Smooth muscle cell of the brain vasculature (primary cell): ENCODE results near the gene ACSF3.

ENCODE experiments used
- DNase-seq: peaks from one replicate; pipeline ENCODE4 v3.0.0-alpha.2; 2012; ENCODE audit warnings: low read depth, low spot score

ACSF3 gene

DNA sequence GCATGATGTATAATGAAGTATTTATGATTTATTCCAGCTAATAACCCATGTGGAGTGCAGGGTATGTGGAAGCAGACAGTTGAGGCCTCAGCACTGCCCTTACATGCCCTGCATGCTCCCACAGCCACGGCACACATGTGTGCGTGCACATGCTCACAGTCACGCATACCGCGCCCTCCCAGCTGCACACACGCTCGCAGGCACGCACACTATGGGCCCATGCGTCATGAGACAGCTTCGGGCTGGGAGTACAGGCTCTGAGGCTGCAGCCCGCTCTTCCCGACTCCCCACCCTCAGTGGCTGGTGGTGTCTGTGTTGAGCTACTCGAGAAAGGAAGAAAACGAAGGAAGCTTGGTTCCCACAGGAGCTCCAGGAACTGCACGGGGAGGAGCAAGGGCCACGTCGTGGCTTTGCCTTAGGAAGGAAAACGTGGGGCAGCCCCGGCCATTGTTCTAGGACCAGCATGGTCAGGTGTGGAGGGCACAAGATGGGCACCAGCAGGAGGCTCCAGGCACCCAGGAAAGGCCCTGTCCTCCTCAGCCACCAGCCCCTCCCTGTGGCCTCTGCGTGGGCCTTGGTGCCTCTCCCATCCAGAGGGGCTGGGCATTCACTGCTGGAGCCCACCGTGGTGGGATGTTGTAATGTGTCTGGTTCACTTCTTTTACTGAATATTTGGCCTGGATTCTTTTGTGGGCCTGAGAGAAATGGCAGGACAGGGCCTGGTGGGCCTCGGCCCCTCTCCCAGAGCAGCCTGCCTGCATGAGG is 50.4 kb downstream of the ACSF3 start:
- DNase-seq = no peak

DNA sequence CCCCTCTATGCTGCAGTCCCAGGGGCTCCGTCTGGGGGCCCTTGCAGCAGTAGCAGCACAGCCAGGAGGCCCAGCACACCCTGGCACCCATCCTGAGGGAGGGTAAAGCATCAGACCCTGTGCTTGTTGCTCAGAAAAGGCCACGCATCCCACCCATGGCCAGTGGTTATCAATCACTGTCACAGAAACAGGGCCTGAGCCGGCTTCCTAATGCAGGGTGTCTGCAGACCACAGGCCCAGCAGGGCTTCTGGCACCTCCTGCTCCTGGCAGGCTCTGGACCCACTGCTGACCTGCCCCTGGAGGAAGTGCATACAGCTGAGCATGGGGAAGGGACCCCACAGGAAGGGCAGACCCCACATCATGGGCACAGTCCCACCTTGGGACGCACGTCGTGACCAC is 51.0 kb downstream of the ACSF3 start:
- DNase-seq = no peak

DNA sequence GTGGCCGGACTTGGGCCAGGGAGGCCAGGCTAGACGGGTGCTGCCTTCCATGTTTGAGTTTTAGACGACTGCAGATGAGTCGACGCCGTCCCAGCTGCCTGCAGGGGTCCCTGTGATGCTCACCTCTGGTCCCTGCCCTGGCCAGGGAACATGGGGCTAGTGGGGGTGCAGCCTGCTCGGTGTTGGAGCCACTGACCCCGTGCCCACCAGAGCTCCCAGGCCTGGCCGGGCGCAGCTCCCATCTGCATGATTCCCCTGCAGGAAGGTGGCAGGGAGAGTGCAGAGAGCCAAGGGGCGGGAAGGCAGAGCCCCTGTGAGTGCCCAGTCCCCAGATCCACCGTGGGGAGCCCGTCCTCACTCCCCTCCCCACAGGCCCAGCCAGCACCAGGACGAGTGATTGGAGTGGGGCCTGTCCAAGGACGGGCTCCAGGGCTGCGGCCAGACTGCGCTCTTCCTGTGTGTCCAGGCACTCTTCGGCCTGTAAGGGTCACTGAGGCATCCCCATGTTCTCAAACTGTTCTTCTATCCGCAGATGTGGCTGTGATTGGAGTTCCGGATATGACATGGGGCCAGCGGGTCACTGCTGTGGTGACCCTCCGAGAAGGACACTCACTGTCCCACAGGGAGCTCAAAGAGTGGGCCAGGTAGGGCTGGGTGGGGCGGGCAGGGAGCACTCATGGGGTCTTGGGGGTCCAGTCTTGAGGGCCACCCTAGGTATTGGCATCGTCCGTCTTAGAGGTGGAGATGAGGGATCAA is 51.9 kb downstream of the ACSF3 start:
- DNase-seq = no peak

DNA sequence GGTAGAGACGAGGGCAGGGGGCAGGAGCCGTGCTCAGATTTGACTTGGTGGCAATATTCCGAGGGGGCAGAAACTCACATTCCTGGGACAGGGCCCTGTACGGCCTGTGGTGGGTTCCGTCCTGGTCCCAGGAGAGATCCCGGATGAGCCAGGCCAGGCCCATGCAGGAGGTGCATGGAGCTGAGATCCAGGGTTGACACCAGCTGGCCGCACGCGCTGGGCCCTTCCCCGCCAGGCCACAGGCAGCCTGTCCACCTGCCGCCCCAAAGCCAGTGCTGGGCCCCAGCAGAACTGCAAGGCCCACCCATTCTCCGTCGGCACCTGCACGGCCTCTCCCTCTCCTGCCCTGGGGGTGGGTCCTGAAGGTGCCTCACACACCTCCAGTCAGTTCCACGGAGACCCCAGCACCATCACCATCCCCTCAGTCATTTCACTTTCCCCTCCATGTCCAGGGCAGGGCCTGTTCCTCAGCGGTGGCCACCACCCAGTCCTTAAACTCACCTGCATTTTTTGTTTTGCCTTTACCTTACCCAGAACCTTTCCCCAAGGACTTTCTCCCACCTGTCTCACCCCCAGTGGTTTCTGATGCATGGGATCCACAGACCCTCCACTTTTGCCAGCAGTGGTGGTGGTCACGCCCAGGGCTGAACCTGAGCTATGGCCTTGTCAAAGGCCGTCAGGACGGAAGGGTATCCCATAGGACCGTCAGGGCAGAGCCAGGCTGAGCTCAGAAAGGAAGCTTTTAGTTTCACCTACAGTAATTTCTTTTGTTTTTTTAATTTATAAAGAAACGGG is 52.8 kb downstream of the ACSF3 start:
- DNase-seq = no peak

DNA sequence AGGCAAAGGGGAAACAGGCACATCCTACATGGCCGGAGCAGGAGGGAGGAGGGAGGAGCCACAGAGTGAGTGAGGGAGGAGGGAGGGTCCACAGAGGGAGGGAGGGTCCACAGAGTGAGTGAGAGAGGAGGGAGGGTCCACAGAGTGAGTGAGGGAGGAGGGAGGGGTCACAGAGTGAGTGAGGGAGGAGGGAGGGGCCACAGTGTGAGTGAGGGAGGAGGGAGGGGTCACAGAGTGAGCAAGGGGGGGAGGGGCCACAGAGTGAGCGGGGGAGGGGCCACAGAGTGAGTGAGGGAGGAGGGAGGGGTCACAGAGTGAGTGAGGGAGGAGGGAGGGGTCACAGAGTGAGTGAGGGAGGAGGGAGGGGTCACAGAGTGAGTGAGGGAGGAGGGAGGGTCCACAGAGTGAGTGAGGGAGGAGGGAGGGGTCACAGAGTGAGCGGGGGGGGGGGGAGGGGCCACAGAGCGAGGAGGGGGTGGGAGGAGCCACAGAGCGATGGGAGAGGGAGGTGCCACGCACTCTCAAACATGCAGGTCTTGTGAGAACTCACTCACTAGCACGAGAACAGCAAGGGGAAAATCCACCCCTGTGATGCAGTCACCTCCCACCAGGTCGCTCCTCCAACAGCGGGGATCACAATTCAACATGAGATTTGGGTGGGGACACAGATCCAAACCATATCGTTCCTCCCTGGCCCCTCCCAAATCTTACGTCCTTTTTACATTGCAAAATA is 53.6 kb downstream of the ACSF3 start:
- DNase-seq = no peak

DNA sequence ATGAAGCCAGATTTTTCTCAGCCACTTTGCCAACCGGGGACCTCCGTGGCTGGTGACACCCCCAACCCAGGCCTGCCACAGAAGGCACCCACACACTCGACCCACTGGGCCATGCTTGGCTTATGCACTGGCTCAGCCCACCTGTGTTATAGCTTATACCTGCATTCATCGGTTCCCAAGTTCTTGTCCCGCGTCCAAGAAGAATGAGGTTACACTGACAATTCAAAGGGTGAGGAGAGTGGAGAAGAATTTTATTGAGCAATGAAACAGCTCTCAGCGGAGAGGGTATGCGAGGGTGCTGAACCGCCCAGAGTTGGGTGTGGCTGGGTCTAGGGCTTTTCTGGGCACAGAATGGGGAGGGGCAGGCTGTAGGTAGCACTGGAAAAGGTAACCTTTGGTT is 55.7 kb downstream of the ACSF3 start:
- DNase-seq = no peak

DNA sequence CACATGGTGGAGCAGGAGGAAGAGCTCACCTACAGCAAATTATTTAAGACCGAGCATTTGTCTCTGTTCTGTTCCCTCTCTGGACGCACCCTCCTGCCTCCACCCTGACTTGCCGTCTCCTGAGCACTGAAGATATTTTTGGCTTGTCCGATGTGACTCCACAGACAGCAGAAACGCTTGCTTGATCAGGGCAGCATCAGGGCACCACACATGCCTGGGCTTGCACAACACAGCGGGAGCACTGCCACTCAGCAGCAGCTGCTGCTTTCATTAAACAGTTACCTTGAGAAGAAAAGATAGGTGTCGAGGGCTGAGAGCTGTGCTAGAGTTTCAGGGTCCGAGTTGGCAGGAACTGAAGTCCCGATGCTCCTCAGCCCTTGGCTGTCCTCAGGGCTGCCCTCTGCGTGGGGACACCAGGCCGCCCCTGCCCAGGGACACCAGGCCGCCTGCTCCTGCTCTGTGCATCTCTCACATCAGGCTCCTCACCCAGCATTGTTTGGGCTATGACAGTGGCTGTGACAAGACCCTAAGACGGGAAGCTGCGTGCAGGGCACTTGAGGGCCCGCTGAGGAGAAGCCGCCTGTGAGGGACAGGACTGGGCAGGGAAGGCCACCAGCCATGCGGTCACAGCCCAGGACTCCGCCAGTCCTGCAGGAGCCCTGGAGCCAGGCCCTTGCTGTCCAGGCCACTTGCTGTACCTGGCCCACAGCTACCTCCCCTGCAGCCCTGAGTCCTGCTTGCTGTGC is 56.6 kb downstream of the ACSF3 start:
- no peak for DNase-seq

DNA sequence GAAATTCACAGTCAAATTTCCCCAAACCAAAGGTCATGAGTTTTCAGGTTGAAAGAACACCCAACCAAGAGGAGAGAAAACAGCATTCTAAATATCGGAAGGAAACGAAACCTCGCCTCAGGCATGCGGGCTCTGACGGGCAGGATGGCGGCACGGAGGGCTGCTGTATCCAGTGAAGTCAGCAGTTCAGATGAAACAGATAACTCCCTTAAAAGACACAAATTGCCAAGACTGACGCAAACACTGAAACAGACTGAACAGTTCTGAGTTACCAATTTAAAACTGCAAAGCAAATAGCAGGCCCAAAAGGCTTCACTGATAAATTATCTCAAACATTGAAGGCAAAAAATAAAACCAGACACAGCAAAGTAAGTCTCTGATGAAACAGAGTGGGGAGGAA is 57.3 kb downstream of the ACSF3 start:
- DNase-seq = no peak

DNA sequence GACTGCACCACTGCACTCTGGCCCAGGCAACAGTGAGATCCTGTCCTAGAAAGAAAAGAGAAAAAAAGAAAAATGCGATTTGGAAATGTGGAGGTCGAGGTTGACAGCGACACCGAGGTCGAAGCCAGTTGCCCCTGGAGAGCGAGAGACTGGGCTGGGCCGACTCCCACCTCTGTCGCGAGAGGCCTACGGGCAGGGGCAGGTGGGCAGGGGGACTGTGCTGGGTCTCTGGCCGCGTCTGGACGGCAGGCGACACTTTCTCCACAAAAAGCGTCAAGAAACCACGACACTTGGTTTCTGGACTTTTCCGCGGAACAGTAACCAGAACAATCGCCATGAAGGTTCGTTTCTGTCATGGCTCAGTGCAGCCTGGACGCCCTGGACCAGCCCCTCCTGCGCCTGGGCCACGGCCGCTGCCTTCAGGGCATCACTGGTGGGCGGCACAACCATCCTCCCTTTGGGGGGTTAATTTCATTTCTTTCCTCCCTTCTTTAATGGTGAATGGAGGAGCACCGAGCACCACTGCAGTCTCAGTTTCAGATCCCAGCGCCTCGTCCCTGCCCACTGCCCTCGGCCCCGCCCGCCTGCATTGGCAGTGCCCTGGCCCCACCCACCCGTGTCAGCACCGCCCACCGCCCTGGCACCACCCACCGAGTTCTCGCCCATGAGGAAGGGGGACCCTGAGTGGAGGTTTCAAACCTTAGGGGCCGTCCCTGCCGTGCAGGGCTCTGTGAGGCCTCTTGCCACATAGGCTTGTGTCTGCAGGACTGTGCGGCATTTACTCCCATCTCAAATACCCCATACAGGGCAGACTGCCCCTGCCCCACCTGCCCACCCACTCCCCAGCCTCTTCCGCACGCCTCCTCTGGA is 59.4 kb downstream of the ACSF3 start:
- no peak for DNase-seq

DNA sequence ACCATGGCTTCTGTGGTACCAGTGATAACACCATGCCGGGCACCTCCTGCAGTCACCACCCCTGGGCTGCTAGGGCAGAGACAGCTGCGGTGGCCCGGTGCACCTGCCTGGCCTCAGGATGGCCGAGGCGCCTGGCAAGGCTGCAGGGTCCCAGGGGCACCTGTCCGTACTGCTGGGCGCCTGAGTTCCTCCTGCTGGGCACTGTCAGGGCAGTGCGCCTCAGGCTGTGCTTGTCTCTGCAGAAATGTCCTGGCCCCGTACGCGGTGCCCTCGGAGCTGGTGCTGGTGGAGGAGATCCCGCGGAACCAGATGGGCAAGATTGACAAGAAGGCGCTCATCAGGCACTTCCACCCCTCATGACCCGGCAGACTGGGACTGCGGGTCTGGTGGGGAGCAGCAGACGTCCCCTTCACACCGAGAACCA is 60.2 kb downstream of the ACSF3 start:
- DNase-seq = no peak

DNA sequence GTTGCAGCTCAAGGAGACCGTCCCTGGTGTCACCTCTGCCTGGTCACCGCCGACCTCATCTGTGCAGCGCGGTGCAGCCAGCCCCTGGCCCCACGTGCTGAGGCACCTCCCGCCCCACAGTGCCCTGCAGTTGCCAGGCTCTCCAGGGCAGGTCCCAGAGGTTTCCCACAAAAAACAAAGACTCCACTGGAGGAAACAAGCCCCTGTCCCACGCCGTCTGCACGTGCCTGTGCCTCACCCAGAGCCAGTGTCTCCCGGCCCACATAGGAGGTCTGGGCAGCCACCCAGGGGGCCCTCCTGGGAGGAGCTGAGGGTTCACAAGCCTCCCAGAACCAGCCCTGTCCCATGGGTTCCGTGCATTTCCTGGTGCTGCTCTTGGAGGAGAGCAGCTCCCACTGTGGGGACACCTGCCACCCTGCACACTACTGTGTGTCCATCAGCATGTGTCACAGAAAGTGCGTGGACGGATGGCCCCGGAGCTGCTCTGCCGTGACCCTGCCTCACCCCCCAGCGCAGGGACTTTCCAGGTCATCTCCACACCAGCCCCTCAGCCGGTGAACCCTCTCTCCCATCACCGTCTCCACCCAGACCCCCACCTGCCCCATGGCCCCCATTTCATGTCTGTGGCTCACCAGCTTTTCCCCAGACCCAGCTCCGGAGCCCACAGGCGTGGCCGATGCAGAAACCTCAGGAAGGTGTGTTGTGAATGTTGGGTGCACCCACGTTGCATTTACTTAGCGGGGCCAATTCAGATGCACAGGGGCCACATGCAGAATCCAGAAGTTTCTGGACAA is 60.9 kb downstream of the ACSF3 start:
- DNase-seq = no peak

DNA sequence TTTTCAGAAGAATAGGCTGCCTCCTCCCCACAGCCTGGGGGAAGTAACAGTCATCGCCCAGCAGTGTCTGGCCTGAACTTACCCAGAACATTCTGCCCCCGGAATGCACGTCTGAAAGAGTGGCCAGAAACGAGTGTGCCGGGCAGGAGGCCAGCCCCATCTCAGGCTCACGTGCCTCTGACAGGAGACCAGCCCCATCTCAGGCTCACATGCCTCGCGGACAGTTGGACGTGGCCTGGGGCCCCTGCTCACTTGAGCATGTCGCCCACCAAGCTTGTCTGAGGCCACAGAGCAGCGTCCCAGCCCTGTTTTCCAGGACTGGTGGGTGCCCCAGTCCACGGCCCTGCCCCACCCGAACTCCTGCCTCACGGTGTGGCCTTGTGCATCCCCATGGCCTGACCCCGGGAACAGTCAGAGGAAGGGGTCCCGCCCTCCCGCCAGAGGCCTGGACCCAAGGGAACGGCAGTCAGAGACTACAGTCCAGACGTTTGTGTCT is 61.6 kb downstream of the ACSF3 start:
- DNase-seq = peak; percentile 24

DNA sequence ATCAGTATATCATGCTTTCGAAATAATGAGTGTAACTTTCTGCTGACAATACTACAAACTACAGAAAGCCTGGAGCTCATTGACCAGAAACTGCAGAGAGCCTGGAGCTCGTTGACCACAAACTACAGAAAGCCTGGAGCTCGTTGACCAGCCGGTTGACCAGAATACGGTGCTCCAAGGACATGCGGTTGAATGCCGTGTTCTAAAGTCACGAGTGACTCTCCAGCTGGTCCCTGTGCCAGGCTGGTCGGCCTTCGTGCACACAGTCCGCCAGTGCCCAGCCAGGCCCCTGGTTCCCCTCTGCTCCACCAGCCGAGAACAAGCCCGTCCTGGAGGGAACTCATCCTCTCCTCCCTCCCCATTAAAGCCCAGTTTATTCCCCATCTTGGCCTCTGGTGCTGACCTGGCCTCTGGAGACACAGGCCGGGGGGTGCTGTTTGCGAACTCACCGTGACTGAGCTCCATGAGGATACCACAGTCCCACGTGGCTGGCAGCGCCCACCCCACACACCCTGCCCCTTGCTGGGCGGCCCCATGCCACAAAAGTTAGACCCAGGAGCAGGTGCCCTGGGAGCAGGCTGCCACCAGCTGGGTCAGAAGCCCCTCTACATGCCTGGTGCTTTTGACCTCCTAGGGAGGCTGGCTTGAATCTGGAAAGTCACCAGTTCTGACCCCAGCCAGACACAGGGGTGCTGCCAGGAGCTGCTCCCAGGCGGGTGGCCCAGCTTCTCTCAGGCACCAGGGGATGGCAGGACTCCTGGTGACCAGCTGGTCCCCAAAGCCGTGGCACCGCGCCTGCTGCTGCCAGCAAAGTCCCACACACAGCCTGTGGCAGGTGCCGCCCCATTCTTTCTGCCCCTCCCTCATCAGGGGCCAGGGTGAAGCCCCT is 62.4 kb downstream of the ACSF3 start:
- DNase-seq = no peak

DNA sequence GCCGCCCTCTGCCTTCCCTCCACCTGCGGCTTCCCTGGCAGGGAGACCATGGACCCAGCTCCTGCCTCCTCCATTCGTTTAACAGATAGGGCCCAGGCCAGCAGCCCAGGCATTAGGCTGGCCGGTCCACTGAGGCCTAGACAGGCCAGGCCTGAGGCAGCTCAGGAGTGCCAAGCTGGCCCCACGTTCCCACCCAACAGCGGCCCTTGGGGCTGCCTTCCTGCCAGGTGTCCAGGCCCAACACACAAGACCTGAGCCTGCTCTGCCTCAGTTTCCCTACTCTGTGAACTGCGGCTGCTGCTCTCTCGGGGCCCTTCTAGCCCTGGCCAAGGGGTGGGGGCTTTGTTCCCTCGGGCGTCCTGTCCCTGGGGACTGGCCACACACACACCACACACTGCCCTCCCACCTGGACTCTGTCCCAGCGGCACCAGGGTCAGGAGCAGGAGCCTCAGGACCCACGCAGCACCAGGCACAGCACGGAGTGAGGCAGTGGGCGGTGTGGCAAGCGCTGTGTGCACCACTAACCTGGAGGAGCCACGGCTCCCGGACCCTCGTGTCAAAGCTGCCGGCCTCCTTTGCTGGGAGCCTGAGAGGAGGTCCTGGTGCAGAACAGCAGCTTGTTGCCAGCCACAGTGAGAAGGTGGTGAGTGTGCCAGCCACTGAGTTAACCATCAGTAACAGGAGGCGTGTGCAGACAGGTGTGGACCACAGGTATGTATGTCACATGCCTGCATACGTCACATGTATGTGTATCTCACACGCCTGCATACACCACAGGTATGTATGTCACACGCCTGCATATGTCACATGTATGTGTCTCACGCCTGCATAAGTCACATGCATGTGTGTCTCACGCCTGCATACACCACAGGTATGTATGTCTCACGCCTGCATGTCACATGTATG is 63.3 kb downstream of the ACSF3 start:
- no peak for DNase-seq

DNA sequence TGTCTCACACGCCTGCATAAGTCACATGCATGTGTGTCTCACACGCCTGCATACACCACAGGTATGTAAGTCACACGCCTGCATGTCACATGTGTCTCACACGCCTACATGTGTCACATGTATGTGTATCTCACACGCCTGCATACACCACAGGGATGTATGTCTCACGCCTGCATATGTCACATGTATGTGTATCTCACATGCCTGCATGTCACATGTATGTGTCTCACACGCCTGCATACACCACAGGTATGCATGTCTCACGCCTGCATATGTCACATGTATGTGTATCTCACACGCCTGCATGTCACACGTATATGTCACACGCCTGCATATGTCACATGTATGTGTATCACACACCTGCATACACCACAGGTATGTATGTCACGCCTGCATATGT is 64.1 kb downstream of the ACSF3 start:
- DNase-seq = no peak

DNA sequence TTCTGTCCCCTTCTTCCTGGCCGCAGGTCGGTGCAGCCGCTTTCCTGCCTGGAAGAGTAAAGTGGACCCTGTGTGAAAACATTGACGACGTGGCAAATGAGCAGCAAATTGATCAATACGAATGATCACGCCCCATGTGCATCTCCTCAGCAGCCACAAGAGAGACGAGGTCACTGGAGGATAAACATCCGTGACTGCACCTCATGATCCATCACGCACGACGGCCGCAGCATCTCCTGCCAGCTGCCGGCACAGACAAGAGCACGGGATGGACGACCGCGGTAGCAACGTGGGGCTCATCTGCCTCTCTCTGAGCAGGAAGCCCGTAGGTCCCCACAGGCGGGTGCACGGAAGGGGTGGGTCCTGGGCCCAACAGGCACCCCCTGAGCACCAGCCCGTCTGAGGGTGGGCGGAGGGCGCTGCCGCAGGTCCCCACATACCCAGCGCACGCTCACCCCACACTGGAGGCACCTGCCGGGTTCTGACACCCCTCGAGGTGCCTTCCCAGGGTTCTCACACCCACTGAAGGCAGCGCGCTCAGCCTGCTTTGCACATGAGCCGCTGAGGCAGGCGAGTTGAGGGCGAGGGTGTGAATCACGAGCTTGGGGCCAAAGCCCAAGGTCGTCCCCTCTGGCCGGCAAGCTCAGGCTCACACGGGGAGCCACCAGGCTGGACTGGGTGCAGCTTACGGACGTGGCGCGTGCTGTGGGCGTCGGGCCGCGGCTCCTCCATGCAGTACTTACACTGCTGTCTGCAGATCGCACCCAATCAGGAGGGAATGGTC is 65.6 kb downstream of the ACSF3 start:
- DNase-seq = no peak
